NCI-H2107 (cell line): ENCODE results near the gene OR1E2.
"Not testable (repeated sequence)": the region's sequence is repeated elsewhere in the genome, so short reads cannot be mapped to it uniquely, and the experiment has no call there.

Experiments
- DNase-seq: peaks from one replicate; lab custom pipeline; 2025; lab: John Stamatoyannopoulos, UW

OR1E2 gene

DNA sequence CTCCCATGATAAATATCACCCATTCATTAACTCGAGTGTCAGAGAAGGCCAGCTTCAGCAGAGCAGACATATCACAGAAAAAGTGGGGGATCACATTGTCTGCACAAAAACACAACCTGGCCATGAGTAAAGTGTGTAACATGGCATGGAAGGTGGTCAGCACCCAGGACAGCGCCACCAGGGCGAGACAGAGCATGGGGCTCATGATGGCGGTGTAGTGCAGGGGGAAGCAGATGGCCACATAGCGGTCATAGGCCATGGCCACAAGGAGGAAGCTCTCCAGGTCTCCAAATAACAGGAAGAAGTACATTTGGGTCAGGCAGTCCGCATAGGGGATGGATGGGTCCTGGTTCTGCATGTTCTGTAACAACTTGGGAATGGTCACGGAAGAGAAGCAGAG, 35.8 kb downstream of the OR1E2 start:
- DNase-seq: not testable (repeated sequence)

GRCh38 chr17:3389791-3390190, 43.9 kb downstream of the OR1E2 start:
- no peak for DNase-seq

DNA sequence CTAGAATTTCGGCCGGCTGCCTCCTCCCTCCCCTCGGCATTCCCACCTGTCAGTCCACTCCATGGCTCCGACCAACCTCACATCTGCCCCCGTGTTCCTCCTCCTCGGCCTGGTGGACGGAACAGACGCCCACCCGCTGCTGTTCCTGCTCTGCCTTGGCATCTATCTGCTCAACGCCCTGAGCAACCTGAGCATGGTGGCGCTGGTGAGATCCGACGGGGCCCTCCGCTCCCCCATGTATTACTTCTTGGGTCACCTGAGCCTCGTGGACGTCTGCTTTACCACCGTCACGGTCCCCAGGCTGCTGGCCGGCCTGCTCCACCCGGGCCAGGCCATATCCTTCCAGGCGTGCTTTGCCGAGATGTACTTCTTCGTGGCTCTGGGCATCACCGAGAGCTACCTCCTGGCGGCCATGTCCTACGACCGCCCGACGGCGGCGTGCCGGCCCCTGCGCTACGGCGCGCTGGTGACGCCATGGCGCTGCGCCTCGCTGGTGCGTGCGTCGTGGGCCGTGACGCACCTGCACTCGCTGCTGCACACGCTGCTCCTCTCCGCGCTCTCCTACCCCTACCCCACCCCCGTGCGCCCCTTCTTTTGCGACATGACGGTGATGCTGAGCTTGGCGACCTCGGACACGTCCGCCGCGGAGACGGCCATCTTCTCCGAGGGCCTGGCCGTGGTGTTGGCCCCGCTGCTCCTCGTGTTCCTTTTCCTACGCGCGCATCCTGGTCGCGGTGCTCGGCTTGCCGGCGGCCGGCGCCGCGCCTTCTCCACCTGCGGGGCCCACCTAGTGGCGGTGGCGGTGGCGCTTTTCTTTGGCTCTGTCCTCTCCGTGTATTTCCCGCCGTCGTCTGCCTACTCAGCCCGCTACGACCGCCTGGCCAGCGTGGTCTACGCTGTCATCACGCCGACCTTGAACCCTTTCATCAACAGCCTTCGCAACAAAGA, 47.5 kb downstream of the OR1E2 start, which contains the start of gene OR3A2:
OR3A2 (minus strand) TSS at position 440 of the 948 bp plus-strand sequence.
- DNase-seq: no peak
